HG02798 (cell line): ENCODE data around the gene MAP2K3.

Experiments used
- ATAC-seq: cut with Tn5 transposase; IDR thresholded peaks from one replicate; pipeline ENCODE4 v1.9.1; 2021; ENCODE audit warnings: mild to moderate bottlenecking; ENCODE audit not compliant: unreplicated experiment, poor library complexity

Gene MAP2K3

GRCh38 chr17:21359483-21359840 lies 75.0 kb downstream of the MAP2K3 start:
- ATAC-seq: no peak

DNA sequence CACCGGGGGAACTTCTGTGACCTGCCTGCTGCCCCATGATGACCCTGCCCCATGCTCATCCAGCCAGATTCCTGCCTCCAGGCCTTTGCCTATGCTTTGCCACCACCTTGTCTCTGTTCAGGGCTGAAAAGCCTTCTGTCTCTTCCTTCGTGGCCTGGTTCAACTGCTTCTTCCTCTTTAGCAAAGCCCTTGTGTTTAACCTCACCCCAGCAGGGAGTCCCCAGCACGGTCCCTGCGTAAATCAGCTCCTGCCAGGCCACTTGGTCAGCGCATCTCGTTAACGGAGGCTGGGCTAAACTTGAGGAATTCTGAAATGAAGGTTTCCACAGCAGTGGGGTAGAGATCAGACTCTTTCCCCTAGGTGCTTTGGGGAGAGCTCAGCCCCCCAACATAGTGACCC lies 75.5 kb downstream of the MAP2K3 start:
- no peak for ATAC-seq

GRCh38 chr17:21361020-21361809 lies 76.7 kb downstream of the MAP2K3 start:
- ATAC-seq: no peak

GRCh38 chr17:21362331-21362931 lies 77.9 kb downstream of the MAP2K3 start:
- ATAC-seq: no peak

- ATAC-seq: no peak
Observed at GRCh38 chr17:21363776-21364642, 79.5 kb downstream of the MAP2K3 start.
